Brain microvascular endothelial cell (primary cell): Measurements from ENCODE around the gene CHRNA4.

Source experiments
- DNase-seq: peaks from one replicate; pipeline ENCODE4 v3.0.0-alpha.2; 2020
- H3K27ac ChIP-seq: fragments of 250-450 bp; sonication (Bioruptor Pico); 2 replicates; pipeline ENCODE4 v1.5.1; 2020; ENCODE audit warnings: mild to moderate bottlenecking, moderate library complexity
- H3K27me3 ChIP-seq: fragments of 250-450 bp; sonication (Bioruptor Pico); replicated peaks from 2 replicates; pipeline ENCODE4 v1.5.1; 2020; ENCODE audit warnings: mild to moderate bottlenecking
- H3K36me3 ChIP-seq: fragments of 250-450 bp; sonication (Bioruptor Pico); replicated peaks from 2 replicates; pipeline ENCODE4 v1.5.1; 2020; ENCODE audit warnings: mild to moderate bottlenecking
- H3K4me3 ChIP-seq: 2 replicates; pipeline ENCODE4 v1.5.1; 2011; ENCODE audit warnings: low read depth, mild to moderate bottlenecking, control low read depth, low read length, moderate library complexity
- in situ Hi-C: cut with HindIII; loops from 2 replicates; pipeline ENCODE4 v1.10.0; 2017; ENCODE audit warnings: low sequenced_read_pairs, low pct_ligation_motif_present
- TF ChIP-seq, protein P1 (sequence below): IDR thresholded peaks from 2 replicates; pipeline ENCODE4 v1.5.1; 2011; ENCODE audit warnings: low read depth, mild to moderate bottlenecking, moderate library complexity, low read length, control low read depth, inconsistent platforms; ENCODE audit errors: missing control alignments

The CHRNA4 gene

DNA sequence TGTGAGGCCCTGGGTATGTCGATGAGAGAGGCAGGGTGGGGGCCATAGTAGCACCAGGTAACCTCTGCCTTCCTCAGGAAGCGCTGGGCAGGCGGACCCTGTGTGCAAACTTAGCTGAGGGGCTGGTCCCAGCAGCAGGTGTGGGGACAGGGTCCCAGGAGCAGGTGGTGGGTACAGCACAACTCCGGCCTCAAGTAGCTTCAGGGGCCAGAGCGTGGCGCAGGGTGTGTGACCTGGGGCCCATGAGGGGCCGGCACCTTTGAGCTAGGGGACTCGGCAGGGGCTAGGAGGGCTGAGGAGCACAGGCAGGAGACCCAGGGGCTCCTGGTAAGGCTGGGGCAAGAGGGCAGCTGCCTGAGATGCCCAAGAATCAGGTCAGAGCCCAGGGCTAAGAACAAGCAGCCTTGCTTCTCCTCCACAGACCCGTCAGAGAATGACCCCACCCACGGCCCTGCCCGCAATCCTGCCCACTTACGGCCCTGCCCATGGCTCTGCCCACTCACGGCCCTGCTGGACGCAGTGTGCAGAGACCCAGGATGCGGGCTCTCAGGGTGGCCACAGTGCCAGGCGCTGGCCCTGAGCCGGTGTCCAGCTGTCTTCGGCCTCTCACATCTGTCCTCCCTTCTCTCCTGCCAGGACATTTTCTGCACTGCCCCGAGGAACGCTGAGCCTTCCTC lies 30.9 kb downstream of the CHRNA4 start:
- Histone ChIP-seq H3K36me3 (no peaks in the 10 kb centered on the region), H3K4me3 (no peak overlapping the region), H3K27me3 (no peaks in the 10 kb centered on the region), H3K27ac (no peak overlapping the region)
- in situ Hi-C loops = no loop called here
- no peak for DNase-seq
- TF ChIP-seq, protein P1, sequence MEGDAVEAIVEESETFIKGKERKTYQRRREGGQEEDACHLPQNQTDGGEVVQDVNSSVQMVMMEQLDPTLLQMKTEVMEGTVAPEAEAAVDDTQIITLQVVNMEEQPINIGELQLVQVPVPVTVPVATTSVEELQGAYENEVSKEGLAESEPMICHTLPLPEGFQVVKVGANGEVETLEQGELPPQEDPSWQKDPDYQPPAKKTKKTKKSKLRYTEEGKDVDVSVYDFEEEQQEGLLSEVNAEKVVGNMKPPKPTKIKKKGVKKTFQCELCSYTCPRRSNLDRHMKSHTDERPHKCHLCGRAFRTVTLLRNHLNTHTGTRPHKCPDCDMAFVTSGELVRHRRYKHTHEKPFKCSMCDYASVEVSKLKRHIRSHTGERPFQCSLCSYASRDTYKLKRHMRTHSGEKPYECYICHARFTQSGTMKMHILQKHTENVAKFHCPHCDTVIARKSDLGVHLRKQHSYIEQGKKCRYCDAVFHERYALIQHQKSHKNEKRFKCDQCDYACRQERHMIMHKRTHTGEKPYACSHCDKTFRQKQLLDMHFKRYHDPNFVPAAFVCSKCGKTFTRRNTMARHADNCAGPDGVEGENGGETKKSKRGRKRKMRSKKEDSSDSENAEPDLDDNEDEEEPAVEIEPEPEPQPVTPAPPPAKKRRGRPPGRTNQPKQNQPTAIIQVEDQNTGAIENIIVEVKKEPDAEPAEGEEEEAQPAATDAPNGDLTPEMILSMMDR = no peak

- H3K36me3 ChIP-seq = no peaks in the 10 kb centered on the region
- DNase-seq = no peak
- in situ Hi-C loops = no loop called here
- H3K4me3 ChIP-seq = no peak overlapping the region
- no peaks in the 10 kb centered on the region for H3K27me3 ChIP-seq
- TF ChIP-seq, protein P1 = no peak
- H3K27ac ChIP-seq = no peak overlapping the region
Observed at GRCh38 chr20:63329331-63330083, 31.6 kb downstream of the CHRNA4 start.

DNA sequence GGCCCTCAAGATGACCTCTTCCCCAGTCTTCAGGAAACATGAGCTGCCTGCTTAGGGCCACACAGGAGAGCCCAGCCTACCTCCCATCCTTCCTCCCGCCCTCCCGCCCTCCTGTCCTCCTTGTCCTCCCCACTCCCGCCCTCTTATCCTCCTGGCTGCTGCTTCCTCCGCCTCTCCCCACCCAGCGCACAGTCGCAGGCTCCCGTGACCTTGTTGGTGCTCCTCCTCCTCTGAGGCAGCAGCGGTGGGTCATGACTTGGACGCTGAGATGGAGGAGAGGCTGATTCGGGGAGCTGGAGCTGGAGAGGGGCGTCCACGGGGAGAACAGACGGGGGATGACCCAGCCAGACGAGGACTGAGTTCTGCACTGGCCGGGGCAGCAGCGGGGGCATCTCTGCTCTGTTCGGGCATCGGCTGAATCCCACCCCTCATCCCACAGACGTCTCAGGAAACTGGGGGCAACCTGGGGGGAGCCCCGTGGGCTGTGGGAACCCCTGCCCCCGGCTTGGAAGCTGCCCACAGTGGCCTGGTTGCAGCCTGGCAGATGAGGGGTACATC lies 32.4 kb downstream of the CHRNA4 start:
- DNase-seq = no peak
- Histone ChIP-seq H3K27me3 (no peaks in the 10 kb centered on the region), H3K27ac (no peak overlapping the region), H3K36me3 (no peaks in the 10 kb centered on the region), H3K4me3 (no peak overlapping the region)
- in situ Hi-C loops = no loop called here
- TF ChIP-seq, protein P1 = no peak

GRCh38 chr20:63328026-63328700 lies 33.0 kb downstream of the CHRNA4 start:
- Histone ChIP-seq H3K27ac (no peak overlapping the region), H3K27me3 (no peaks in the 10 kb centered on the region), H3K4me3 (no peak overlapping the region), H3K36me3 (no peaks in the 10 kb centered on the region)
- DNase-seq = no peak
- in situ Hi-C loops = no loop called here
- TF ChIP-seq, protein P1 = no peak

DNA sequence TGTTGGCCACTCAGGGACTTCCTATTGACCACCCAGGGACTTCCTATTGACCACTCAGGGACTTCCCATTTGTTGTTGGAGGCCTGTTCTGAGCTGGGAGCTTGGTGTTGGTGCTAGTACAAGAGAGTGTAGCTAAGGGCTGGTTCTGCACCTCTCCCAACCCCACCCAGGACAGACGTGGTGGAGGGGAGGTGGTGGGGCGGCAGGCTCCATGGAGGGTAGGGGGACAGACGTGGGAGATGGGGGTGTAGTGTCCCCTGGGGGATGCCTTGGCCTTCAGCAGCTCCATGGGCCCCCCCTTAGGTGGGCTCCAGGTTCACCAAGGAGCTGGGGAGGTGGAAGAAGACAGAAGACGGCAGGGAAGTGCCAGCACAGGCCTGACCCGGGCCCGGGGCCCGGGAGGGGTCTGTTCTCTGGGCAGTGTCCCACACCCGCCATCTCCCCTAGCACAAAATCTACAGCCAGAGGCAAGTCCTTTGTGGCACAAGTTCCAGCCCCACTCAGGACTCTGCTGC lies 33.9 kb downstream of the CHRNA4 start:
- DNase-seq = no peak
- Histone ChIP-seq H3K36me3 (no peaks in the 10 kb centered on the region), H3K27ac (no peak overlapping the region), H3K4me3 (no peak overlapping the region), H3K27me3 (no peaks in the 10 kb centered on the region)
- in situ Hi-C loops = no loop called here
- TF ChIP-seq, protein P1 = no peak
